ENCODE measurements around the gene ARF1.

ARF1 gene

DNA sequence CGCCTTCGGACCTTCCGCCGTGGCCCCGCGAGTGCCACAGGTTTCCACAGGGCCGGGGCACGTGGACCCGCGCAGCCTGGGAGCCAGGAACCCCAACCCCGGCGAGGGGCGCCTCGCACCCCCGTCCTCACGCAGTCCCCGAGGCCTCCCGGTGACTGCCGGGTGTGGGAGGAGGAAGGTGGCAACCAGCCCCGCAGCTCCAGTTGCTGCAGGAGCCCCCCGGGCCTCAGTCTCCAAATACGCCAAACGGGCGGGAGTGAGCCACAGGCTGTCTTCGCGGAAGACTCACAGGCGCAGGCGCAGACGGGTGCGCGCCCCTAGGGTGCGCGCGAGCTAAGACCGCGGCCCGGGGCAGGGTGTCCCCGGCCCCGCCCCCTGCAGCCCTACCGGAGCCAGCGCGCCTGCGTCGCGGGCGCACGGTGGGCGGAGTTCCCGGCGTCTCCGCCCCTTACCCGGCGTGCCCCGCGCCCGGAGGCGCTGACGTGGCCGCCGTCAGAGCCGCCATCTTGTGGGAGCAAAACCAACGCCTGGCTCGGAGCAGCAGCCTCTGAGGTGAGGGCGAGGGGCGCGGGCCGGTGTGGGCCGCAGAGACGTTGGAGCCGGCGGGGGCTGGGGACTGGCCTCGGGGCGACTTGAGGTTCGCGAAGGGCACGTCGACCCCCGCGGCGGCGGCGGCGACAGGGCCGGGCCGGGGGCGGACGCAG lies at the start of gene ARF1:
TSS of gene ARF1 (plus strand) at position 495 of the 704 bp plus-strand sequence. CDS start 14,407 bp downstream, outside the sequence.
- no peak for TF ChIP-seq ZNF274 (IDR thresholded peaks at IDR 0.05; ENCODE audit: low read depth, low read length)
- H3K4me3 ChIP-seq (ENCODE audit: low read length) = peak within 1 kb of the TSS; percentile 80

GRCh38 chr1:228033376-228033775 lies 49.1 kb upstream of the ARF1 start:
- H3K4me3 ChIP-seq (ENCODE audit: low read length) = no peak overlapping the region
- no peak for TF ChIP-seq ZNF274 (IDR thresholded peaks at IDR 0.05; ENCODE audit: low read depth, low read length)

GRCh38 chr1:228034954-228035837 lies 47.3 kb upstream of the ARF1 start:
- TF ChIP-seq ZNF274 (IDR thresholded peaks at IDR 0.05; ENCODE audit: low read depth, low read length) = no peak
- H3K4me3 ChIP-seq (ENCODE audit: low read length) = no peak overlapping the region

- H3K4me3 ChIP-seq (ENCODE audit: low read length) = no peak overlapping the region
- no peak for TF ChIP-seq ZNF274 (IDR thresholded peaks at IDR 0.05; ENCODE audit: low read depth, low read length)
These were observed 46.7 kb upstream of the ARF1 start for GRCh38 chr1:228035844-228036243.

DNA sequence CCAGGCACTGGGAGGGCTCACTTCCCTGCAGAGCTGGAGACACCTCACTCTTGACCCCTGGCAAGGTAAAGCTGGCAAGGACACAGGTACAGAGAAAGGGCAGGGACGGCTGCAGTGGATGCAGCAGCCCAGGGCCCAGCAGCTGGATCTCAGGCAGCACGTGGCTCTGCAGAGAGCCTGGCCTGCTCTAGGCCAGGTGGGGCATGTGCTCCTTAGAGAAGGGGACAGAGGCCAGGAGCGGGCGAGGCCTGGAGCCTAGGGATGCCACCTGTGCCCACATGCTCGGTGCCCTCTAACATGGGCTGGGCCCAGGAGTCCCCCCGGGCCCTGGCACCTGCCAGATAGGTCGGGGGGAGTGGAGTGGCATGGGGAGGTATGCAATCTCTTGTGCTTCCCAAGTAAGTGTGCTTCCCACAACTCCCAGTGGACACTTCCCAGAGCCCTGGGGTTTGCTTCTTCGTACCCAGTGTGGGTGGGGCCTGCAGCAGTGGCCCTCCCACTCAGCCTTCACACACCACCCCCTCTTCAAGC lies 45.7 kb upstream of the ARF1 start:
- no peak for TF ChIP-seq ZNF274 (IDR thresholded peaks at IDR 0.05; ENCODE audit: low read depth, low read length)
- no peak overlapping the region for H3K4me3 ChIP-seq (ENCODE audit: low read length)

DNA sequence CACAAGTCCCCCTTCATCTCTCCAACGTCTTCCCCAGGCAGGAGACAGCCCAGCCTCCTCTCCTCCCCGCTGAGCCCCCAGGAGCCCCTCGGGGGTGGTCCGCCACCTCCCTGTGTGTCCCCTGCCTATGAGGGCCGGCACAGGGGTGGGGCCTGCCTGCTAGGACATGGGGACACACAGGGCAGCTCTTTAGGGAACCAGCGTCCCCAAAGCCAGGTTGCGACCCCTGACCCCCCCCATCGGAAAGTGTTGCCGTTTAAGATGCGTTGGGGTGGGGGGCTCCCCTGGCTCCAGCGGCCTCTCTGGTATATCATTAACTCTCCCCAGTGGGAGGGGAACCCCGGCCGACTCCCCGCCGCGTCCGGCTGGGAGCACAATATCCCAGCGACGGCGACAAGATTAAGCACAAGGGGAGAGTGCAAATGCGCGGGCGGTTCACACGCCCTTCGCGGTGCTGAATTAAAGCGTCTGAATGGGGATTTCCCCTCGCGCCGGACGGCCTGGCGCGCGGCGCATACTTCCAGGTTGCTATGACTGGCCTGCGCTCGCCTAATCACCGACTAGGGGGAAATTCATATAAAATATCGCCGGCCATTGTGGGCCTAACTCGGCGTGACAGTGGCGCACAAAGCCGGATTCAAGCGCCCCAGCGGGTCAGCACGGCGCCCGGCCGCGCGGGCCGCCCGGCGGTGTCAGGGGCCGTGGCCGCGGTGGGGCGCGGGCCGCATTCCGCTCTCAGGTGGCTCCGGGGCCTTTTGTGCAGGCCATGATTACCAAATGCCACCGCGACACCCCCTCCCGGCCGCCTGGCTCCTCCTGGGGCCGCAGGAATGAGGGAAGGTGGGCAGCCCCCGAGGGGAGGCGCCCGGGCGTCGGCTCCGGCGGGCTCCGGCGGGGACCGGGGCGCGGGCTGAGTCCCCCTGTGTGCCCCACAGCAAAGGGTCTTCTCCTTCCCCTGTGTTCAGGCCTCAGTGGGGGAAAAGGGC lies 44.8 kb upstream of the ARF1 start:
- no peak overlapping the region; the same call in 1 of the 2 replicates for H3K4me3 ChIP-seq (ENCODE audit: low read length)
- TF ChIP-seq ZNF274 (IDR thresholded peaks at IDR 0.05; ENCODE audit: low read depth, low read length) = no peak

- no peak overlapping the region for H3K4me3 ChIP-seq (ENCODE audit: low read length)
- TF ChIP-seq ZNF274 (IDR thresholded peaks at IDR 0.05; ENCODE audit: low read depth, low read length) = no peak
These were observed 44.0 kb upstream of the ARF1 start for GRCh38 chr1:228038387-228039005.

DNA sequence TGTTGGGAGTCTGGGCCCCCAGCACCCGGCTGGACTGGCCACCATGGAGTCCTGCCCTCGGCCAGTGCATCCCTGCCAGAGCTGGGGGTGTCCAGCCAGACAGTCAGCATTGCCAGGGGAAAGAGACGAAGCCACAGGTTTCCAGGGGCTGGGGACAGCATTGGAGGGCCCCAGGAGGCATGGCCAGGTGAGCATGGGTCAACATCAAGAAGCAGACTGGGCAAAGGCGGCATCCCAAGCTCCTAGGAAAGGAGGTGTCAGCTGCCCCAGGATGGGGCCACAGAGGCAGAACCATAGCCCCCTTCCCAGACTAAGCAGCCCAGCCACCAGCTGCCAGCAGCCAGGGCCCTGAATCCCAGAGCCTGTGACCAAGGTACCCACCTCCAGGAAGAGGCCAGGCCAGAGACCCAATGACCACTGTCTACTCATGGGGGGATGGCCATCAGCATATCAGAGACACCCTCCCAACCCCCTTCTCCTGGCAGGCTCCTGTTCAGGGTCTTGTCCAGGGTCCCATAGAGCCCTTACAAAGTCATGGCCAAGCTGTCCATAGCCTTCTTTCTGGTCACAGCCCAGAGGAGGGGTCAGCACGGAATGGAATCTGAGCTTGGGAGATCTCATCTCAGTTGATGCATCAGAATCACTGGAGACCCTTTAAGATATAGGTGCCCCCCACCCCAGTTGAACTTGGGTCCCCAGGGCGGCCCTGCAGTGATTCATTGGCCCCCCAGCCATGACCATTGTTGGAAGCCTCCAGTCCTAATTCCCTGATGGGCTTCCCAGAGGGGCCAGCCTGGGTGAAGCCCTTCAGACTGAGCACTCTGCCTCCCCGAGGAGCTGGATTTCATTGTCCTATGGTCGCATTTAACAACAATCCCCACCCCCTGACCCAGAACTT lies 43.3 kb upstream of the ARF1 start:
- TF ChIP-seq ZNF274 (IDR thresholded peaks at IDR 0.05; ENCODE audit: low read depth, low read length) = no peak

DNA sequence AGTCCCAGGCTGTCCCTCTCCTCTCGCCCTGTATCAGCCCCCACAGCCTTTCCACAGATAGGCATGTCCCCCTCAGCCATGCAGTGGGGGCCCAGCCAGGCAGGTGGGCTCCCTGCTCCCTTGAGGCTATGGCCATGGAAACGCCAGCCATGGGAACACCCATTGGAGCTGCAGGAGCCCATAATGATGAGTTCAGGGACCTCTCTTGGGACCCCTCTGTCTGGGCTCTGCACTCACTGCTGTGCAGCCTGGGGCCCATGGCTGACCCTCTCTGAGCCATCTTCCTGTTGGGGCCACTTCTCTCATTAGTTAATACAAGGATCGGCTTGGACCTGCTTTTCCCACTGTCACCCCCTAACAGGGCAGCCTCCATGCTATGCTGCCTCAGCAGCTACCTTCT lies 42.5 kb upstream of the ARF1 start:
- TF ChIP-seq ZNF274 (IDR thresholded peaks at IDR 0.05; ENCODE audit: low read depth, low read length) = no peak
- no peak overlapping the region for H3K4me3 ChIP-seq (ENCODE audit: low read length)

More for the DNA sequence above, 43.3 kb upstream of the ARF1 start:
- H3K4me3 ChIP-seq (ENCODE audit: low read length) = no peak overlapping the region

GRCh38 chr1:228041316-228041715 lies 41.2 kb upstream of the ARF1 start:
- H3K4me3 ChIP-seq (ENCODE audit: low read length) = no peak overlapping the region
- no peak for TF ChIP-seq ZNF274 (IDR thresholded peaks at IDR 0.05; ENCODE audit: low read depth, low read length)

GRCh38 chr1:228042508-228042907 lies 40.0 kb upstream of the ARF1 start:
- H3K4me3 ChIP-seq (ENCODE audit: low read length) = no peak overlapping the region
- no peak for TF ChIP-seq ZNF274 (IDR thresholded peaks at IDR 0.05; ENCODE audit: low read depth, low read length)

GRCh38 chr1:228043281-228043848 lies 39.1 kb upstream of the ARF1 start:
- H3K4me3 ChIP-seq (ENCODE audit: low read length) = no peak overlapping the region
- TF ChIP-seq ZNF274 (IDR thresholded peaks at IDR 0.05; ENCODE audit: low read depth, low read length) = no peak
